GM12878 (cell line): ENCODE results near the gene IFI6. TPM values are rescaled to one million over a fixed set of nuclear protein-coding genes. Genes with fewer than 3 reads are reported as not detected.

ENCODE experiments used
- ATF2 ChIP-seq: IDR thresholded peaks from 2 replicates; pipeline ENCODE4 v1.6.1; 2012; ENCODE audit warnings: low read length, inconsistent platforms
- ATF7 ChIP-seq: fragments of 450-650 bp; IDR thresholded peaks from 2 replicates; pipeline ENCODE4 v1.6.1; 2016; ENCODE audit warnings: low read depth, mild to moderate bottlenecking
- BCLAF1 ChIP-seq: fragments of 450-650 bp; IDR thresholded peaks from 2 replicates; pipeline ENCODE4 v1.6.1; 2017; ENCODE audit warnings: antibody characterized with exemption, mild to moderate bottlenecking, moderate library complexity
- CBX5 ChIP-seq: sonication (generic); IDR thresholded peaks from 2 replicates; pipeline ENCODE4 v1.6.1; 2016; ENCODE audit warnings: low read depth, moderate library complexity, mild to moderate bottlenecking, inconsistent platforms
- CEBPZ ChIP-seq: fragments of 150-350 bp; IDR thresholded peaks from 2 replicates; pipeline ENCODE4 v1.6.1; 2016; ENCODE audit warnings: low read depth, low read length
- CHD4 ChIP-seq: fragments of 200-600 bp; sonication (generic); IDR thresholded peaks from 2 replicates; pipeline ENCODE4 v1.6.1; 2016; ENCODE audit warnings: mild to moderate bottlenecking
- CREB1 ChIP-seq: IDR thresholded peaks from 2 replicates; pipeline ENCODE4 v1.6.1; 2012; ENCODE audit warnings: low read depth, mild to moderate bottlenecking, inconsistent platforms
- E2F4 ChIP-seq: IDR thresholded peaks from 2 replicates; pipeline ENCODE4 v1.6.1; 2012; ENCODE audit warnings: low read depth, low read length, improper control_type of control experiment
- EGR1 ChIP-seq, 2 experiments: IDR thresholded peaks; 1 replicate in 1 of 2; 2 replicates in 1 of 2; pipeline ENCODE4 v1.6.1; 2011 to 2012; ENCODE audit warnings: low read depth in 2 of 2, low read length in 2 of 2, borderline replicate concordance in 1 of 2, mild to moderate bottlenecking in 1 of 2, moderate library complexity in 1 of 2
- ELK1 ChIP-seq: IDR thresholded peaks from 2 replicates; pipeline ENCODE4 v1.6.1; 2012; ENCODE audit warnings: low read depth, low read length, improper control_type of control experiment
- ESRRA ChIP-seq: IDR thresholded peaks from 2 replicates; pipeline ENCODE4 v1.6.1; 2012; ENCODE audit warnings: mild to moderate bottlenecking, low read length, improper control_type of control experiment
- HDAC2 ChIP-seq: fragments of 200-600 bp; sonication (generic); IDR thresholded peaks from 2 replicates; pipeline ENCODE4 v1.6.1; 2017
- RAD21 ChIP-seq: IDR thresholded peaks from 2 replicates; pipeline ENCODE4 v1.6.1; 2011; ENCODE audit warnings: mild to moderate bottlenecking, low read depth, low read length, moderate library complexity; ENCODE audit not compliant: insufficient read depth
- SIN3A ChIP-seq: IDR thresholded peaks from 2 replicates; pipeline ENCODE4 v1.6.1; 2012; ENCODE audit warnings: low read depth, low read length, improper control_type of control experiment
- SUZ12 ChIP-seq: fragments of 200-600 bp; sonication (generic); IDR thresholded peaks from one replicate; pipeline ENCODE4 v1.6.1; 2018; ENCODE audit warnings: antibody characterized with exemption, mild to moderate bottlenecking; ENCODE audit not compliant: unreplicated experiment
- TBL1XR1 ChIP-seq: IDR thresholded peaks from 2 replicates; pipeline ENCODE4 v1.6.1; 2012; ENCODE audit warnings: low read depth, low read length, improper control_type of control experiment
- YY1 ChIP-seq: IDR thresholded peaks from 2 replicates; pipeline ENCODE4 v1.6.1; 2011; ENCODE audit warnings: low read depth, mild to moderate bottlenecking, low read length
- ZNF207 ChIP-seq: fragments of 450-650 bp; IDR thresholded peaks from 2 replicates; pipeline ENCODE4 v1.6.1; 2014; ENCODE audit warnings: antibody characterized with exemption, mild to moderate bottlenecking, borderline replicate concordance
- ZNF217 ChIP-seq: fragments of 450-650 bp; IDR thresholded peaks from 2 replicates; pipeline ENCODE4 v1.6.1; 2017; ENCODE audit warnings: antibody characterized with exemption, mild to moderate bottlenecking
- ZNF274 ChIP-seq: IDR thresholded peaks from one replicate; pipeline ENCODE4 v1.8.0; 2011; ENCODE audit not compliant: insufficient read length, insufficient read depth
- polyA plus RNA-seq, 11 experiments: library from polyadenylated mRNA; depleted of rRNA in 4 of 11; unstranded in 6 of 11; stranded (reverse) in 5 of 11; fragments of >200 nt; fragmentation: Nextera tagmentation in 4 of 11; fragmentation: Illumina TruSeq in 1 of 11; extraction: Ambion mirVana in 4 of 11; extraction: Trizol in 1 of 11; gene quantifications; 1 replicate in 1 of 11; 2 replicates in 10 of 11; pipeline versions ENCODE4 v1.2.1 to v1.2.3, GENCODE V29; 2011 to 2016; ENCODE audit warnings: inconsistent platforms in 2 of 11, missing spikeins in 2 of 11, low read depth in 1 of 11
- total RNA-seq, 4 experiments: library from RNA; depleted of rRNA in 3 of 4; stranded (reverse); fragments of >200 nt in 3 of 4; fragmentation: Illumina TruSeq in 1 of 4; extraction: Trizol in 1 of 4; gene quantifications; 2 replicates each; pipeline versions ENCODE4 v1.2.1 to v1.2.3, GENCODE V29; 2013 to 2021

The IFI6 gene
- total and polyA plus RNA-seq, 10 of the 15 experiments (the other 5 are each of a cell fraction or from before 2014, with no cell fraction given) = 5.6 to 123 (median 69.0) TPM

GRCh38 chr1:27632387-27633297, 39.4 kb downstream of the IFI6 start (continued):
- no peak for TF ChIP-seq ATF2
- TF ChIP-seq CHD4 = no peak
- no peak for TF ChIP-seq E2F4
- no peak for TF ChIP-seq CREB1
- no peak for TF ChIP-seq ESRRA
- no peak for TF ChIP-seq CEBPZ
- 0 out of 2 replicates have a peak, but pooled peaks have one; percentile 63 for TF ChIP-seq YY1
- 0 out of 2 replicates have a peak, but pooled peaks have one; percentile 76 for TF ChIP-seq ZNF217
- peak; percentile 19; the same call in 1 of the 2 replicates for TF ChIP-seq ZNF207
- TF ChIP-seq ELK1 = peak; percentile 7; the same call in 1 of the 2 replicates
- no peak for TF ChIP-seq BCLAF1
- TF ChIP-seq SIN3A = no peak
- TF ChIP-seq HDAC2 = no peak
- TF ChIP-seq CBX5 = no peak
- peak; percentile 94 for TF ChIP-seq TBL1XR1
- peak in 1 of 2 experiments; percentile 66; a peak in 1 of 3 replicates for TF ChIP-seq EGR1 (IDR thresholded peaks at IDR 0.05; ENCODE audit: borderline replicate concordance in 1 of 2, low read depth in 2 of 2, low read length in 2 of 2)
- no peak for TF ChIP-seq SUZ12
- TF ChIP-seq RAD21 = peak; percentile 4; the same call in 1 of the 2 replicates
- peak; percentile 72 for TF ChIP-seq ATF7
- TF ChIP-seq ZNF274 = no peak
